ENCODE results near the gene PGAP3.
"Not testable (repeated sequence)": the region's sequence is repeated elsewhere in the genome, so short reads cannot be mapped to it uniquely, and the experiment has no call there.

The PGAP3 gene, protein sequence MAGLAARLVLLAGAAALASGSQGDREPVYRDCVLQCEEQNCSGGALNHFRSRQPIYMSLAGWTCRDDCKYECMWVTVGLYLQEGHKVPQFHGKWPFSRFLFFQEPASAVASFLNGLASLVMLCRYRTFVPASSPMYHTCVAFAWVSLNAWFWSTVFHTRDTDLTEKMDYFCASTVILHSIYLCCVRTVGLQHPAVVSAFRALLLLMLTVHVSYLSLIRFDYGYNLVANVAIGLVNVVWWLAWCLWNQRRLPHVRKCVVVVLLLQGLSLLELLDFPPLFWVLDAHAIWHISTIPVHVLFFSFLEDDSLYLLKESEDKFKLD

GRCh38 chr17:39687546-39688474 lies at the start of gene PGAP3:
Gene PGAP3, minus strand, starts transcription at chr17:39688057. Its CDS starts 43 bp downstream, at chr17:39688014.
- peak; percentile 88 to 93 (median 91) for DNase-seq

GRCh38 chr17:39737206-39737759 lies 49.4 kb upstream of the PGAP3 start:
- no peak for DNase-seq

DNA sequence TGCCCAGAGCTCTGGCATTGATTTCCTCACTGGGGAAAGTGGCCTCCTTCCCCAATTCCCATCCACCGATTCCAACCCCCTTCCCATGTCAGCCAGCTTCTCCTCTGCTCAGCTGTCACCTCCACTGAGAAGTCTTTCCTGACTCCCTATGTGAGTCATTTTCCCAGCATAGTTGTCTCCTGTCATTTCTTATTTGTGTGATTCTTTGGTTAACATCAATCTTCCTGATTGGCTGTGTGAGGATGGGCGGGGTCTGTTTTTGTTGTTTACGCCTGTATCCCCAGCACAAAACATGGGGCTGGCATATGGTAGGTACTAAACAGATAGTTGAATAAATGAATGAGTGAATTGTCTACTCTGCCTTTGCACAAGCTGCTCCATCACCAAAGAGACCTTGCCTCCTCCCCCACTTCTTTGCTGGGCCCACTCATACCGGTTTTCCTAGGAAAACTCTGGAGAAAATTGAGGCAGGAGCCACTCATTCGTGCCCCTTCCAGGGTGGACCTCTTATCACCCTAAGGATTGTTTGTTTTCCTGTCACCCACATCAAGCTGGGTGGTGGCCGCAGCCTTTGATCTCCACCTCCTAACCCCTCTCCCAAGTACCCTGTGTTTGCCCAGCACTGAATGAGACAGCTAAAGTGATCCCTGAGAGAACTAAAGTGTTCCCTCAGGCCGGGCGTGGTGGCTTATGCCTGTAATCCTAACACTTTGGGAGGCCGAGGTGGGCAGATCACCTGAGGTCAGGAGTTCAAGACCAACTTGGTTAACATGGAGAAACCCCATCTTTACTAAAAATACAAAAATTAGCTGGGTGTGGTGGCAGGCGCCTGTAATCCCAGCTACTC lies 48.7 kb upstream of the PGAP3 start:
- DNase-seq = no peak

DNA sequence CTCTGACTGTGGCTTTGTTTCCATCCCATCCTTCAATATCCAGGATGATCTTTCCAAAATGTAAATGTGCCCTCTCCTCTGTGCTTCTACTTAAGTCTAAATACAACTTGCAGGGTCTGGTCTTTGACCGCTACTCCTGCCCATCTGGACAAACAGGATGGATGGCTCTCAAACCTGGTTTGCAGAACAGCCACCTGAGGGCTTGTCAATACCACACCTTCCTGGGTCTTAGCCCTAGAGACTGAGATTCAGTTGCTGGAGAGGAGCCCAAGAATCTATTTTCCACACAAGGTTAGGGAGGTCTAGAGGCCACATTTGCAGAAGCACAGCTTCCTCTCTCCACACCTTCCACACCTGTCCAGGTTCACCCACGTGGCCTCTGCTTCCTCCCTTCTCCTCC lies 48.0 kb upstream of the PGAP3 start:
- DNase-seq = no peak

DNA sequence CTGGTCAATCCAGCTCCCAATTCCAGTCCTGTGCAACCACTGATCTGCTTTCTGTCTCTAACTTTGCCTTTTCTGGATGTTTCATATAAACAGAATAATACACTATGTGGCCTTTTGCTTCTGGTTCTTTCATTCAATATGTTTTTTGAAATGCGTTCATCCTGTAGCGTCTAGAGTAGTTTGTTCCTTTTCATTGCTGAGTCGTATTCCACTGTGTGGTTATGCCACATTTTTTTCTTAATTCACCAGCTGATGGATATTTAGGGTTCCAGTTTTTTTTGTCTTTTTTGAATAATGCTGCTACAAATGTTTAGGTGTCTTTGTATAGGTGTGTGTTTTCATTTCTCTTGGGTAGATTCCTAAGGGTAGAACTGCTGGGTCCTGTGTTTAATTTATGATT lies 44.7 kb upstream of the PGAP3 start:
- no peak for DNase-seq

GRCh38 chr17:39730095-39730921 lies 42.5 kb upstream of the PGAP3 start, which contains the start of gene MIEN1:
Gene MIEN1, minus strand, starts transcription at chr17:39730532. Its CDS starts 37 bp downstream, at chr17:39730495.
- DNase-seq = peak; percentile 91 to 97 (median 96)

DNA sequence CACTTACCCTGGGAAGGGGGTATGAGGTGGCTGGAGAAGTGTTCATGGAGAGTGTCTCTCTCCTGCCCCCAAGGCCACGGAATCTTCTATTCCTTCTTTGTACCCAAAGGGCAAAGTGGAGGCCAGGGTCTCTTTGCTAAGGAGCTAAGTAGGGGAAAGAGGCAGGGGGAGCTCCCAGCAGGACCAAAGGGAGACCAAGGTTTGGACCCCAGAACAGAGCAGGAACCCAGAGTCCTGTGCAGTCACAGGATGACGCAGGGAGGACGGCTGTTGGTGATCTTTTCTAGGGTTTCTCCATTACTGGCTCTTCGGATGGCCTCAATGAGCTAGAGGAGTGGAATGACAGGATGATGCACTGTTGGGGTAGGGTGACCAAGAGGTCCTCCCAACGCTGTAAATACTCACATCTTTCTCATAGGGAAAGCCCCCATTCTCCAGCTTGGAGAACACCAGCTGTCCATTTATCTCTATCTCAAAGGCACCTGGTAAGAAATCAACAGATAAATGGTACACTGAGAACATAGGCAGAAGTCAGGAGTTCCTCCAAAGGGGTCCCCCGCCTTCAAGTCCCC lies 41.5 kb upstream of the PGAP3 start:
- DNase-seq = no peak

GRCh38 chr17:39727556-39727955 lies 39.7 kb upstream of the PGAP3 start:
- DNase-seq = no peak

DNA sequence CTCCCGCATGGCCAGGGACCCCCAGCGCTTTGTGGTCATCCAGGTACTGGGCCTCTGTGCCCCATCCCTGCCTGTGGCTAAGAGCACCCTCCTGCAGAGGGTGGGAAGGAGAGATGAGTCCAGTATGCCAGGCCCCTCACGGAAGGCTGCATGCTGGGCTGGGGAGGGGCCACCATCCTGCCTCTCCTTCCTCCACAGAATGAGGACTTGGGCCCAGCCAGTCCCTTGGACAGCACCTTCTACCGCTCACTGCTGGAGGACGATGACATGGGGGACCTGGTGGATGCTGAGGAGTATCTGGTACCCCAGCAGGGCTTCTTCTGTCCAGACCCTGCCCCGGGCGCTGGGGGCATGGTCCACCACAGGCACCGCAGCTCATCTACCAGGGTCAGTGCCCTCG lies 38.8 kb upstream of the PGAP3 start:
- DNase-seq = no peak

DNA sequence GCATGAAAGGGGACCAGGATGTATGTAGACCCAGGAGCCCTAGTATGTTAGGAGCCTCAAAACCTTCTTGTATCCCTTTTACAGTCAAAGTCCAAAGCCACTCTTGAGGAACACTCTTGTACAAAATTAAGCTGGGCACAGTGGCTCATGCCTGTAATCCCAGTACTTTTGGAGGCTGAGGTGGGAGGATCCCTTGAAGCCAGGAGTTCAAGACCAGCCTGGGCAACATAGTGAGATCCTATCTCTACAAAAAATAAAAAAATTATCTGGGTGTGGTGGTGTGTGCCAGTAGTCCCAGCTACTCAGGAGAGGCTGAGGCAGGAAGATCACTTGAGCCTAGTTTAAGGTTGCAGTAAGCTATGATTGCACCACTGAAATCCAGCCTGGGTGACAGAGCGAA lies 38.1 kb upstream of the PGAP3 start:
- DNase-seq = not testable (repeated sequence)

GRCh38 chr17:39724731-39725130 lies 36.9 kb upstream of the PGAP3 start:
- no peak for DNase-seq

DNA sequence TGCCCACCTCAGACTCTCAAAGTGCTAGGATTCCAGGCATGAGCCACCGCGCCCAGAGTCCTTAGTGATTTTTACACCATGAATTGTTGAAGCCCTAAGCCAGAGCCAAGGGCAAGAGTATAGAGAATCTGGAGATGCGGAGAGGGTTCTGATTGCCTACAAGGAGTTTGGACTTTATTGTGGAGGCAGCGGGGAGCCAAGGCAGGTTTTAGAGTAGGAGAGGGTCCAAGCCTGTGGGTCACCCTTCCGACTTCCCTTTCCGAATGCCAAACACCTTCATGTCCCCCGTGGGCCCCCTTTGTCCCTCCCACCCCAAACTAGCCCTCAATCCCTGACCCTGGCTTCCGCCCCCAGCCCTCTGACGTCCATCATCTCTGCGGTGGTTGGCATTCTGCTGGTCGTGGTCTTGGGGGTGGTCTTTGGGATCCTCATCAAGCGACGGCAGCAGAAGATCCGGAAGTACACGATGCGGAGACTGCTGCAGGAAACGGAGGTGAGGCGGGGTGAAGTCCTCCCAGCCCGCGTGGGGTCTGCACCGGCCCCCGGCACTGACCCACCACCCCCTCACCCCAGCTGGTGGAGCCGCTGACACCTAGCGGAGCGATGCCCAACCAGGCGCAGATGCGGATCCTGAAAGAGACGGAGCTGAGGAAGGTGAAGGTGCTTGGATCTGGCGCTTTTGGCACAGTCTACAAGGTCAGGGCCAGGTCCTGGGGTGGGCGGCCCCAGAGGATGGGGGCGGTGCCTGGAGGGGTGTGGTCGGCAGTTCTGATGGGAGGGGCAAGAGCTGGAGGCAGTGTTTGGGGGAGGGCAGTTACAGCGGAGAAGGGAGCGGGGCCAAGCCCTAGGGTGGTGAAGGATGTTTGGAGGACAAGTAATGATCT lies 35.4 kb upstream of the PGAP3 start:
- DNase-seq = peak in 1 of 3 donors; percentile 12

- DNase-seq = no peak
Measured at GRCh38 chr17:39722104-39722503, 34.2 kb upstream of the PGAP3 start.

DNA sequence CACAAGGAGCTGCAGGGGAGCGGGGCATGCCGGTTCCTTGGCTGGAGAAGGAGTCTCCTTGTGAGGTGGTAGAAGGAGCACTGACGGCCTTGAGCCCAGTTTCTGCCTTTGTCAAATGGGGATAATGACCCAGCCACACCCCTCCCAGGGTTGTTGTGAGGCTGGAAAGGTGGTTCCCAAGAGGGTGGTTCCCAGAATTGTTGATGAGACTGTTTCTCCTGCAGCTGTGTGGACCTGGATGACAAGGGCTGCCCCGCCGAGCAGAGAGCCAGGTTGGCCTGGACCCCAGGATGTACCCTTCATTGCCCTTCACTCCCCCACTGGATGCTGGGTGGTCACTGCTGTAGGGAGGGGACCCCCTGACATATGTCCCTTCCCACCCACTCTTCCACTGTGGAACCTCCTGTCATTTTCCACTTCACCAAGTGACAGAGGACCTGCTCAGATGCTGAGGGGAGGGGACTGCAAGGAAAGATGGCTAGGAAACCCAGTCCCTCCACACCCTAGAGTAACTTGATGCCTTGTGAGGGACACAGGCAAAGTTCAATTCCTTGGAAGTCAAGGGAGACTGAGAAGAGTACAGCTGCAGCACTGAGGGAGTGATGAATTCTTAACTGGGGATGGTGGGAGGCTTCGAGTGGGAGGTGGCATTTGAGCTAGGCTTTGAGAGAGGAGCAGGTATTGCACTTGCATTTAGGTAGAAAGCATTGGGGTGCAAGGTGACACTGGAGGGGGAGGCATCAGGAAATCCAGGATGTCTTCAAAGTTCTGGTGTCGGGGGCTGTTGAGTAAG lies 31.9 kb upstream of the PGAP3 start:
- DNase-seq = no peak

DNA sequence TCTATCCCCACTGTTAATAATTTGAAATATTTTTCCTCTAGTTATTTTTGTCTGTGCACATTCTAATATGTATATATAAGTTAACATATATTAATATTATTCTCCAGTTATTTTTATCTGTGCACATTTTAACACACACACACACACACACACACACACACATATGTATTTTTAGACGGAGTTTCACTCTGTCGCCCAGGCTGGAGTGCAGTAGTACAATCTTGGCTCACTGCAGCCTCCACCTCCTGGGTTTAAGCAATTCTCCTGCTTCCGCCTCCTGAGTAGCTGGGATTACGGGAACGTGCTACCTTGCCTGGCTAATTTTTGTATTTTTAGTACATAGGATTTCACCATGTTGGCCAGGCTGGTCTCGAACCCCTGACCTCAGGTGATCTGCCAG lies 29.8 kb upstream of the PGAP3 start:
- no peak for DNase-seq

DNA sequence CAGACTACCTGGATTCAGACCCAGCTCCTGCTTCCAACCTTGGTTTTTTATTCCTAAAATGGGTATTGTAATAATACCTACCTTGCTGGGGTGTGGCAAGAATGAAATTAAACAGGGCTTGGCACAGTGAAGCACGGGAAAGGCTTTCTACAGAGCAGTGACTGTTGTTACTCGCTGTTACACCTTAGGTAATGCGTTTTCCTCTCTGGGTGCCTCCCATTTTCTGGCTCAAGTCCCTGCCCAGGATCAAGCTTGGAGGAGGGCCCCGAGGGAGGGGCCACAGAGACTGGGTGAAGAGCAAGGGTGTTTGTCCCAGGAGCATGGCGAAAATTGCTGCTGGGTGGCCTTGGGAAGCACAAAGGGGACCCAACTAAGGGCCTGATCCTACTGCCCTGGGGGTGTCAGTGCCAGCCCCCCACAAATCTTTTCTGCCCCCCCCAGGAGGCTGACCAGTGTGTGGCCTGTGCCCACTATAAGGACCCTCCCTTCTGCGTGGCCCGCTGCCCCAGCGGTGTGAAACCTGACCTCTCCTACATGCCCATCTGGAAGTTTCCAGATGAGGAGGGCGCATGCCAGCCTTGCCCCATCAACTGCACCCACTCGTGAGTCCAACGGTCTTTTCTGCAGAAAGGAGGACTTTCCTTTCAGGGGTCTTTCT lies 29.2 kb upstream of the PGAP3 start:
- no peak for DNase-seq

DNA sequence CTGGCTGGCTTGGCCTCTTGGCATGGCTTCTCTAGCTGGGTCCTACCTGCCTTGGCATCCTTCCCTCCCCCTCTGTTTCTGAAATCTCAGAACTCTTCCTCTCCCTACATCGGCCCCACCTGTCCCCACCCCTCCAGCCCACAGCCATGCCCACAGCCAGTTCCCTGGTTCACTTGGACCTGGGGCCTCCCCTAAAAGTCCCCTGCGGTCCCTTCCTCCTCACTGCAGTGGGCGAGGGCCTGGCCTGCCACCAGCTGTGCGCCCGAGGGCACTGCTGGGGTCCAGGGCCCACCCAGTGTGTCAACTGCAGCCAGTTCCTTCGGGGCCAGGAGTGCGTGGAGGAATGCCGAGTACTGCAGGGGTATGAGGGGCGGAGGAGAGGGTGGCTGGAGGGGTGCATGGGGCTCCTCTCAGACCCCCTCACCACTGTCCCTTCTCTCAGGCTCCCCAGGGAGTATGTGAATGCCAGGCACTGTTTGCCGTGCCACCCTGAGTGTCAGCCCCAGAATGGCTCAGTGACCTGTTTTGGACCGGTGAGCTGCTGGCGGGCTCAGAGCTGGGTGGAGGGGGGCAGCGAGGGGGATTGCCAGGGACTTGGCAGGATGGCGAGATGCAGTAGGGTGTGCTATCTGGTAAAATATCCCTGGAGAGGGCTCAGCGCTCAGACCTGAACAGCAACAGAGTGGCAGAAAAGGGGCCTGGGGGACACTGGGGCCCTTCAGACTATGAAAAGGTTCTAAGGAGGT lies 28.4 kb upstream of the PGAP3 start:
- DNase-seq = no peak

Measured in suppressor macrophage treated with lipopolysaccharide for 1 hour (primary cell).